NCI-H2196 (cell line): ENCODE measurements around the gene NKTR.
"Not testable (repeated sequence)": the region's sequence is repeated elsewhere in the genome, so short reads cannot be mapped to it uniquely, and the experiment has no call there.

Experiments
- DNase-seq: peaks from one replicate; lab custom pipeline; 2025; ENCODE audit not compliant: unreplicated experiment; lab: John Stamatoyannopoulos, UW

NKTR gene

GRCh38 chr3:42595682-42596081 lies 4.8 kb upstream of the NKTR start:
- DNase-seq = no peak

- DNase-seq = not testable (repeated sequence)
Measured at GRCh38 chr3:42597098-42597497, 3.4 kb upstream of the NKTR start.

- peak; percentile 27 for DNase-seq
Measured at GRCh38 chr3:42600958-42601675, 631 bp downstream of the NKTR start.

- no peak for DNase-seq
Measured at GRCh38 chr3:42601896-42602581, 1.6 kb downstream of the NKTR start.

GRCh38 chr3:42602961-42603360 lies 2.5 kb downstream of the NKTR start:
- DNase-seq = no peak

- DNase-seq = no peak
Measured at GRCh38 chr3:42605546-42606173, 5.2 kb downstream of the NKTR start.

- no peak for DNase-seq
Measured at GRCh38 chr3:42608581-42608980, 8.1 kb downstream of the NKTR start.

GRCh38 chr3:42610976-42611375 lies 10.5 kb downstream of the NKTR start:
- no peak for DNase-seq

GRCh38 chr3:42612217-42612616 lies 11.7 kb downstream of the NKTR start:
- no peak for DNase-seq

- no peak for DNase-seq
Measured at GRCh38 chr3:42612928-42613327, 12.4 kb downstream of the NKTR start.

GRCh38 chr3:42613462-42613861 lies 13.0 kb downstream of the NKTR start:
- DNase-seq = no peak

- no peak for DNase-seq
Measured at GRCh38 chr3:42631620-42632019, 31.1 kb downstream of the NKTR start.

- no peak for DNase-seq
Measured at GRCh38 chr3:42632146-42632545, 31.7 kb downstream of the NKTR start.

GRCh38 chr3:42633544-42633943 lies 33.1 kb downstream of the NKTR start:
- DNase-seq = no peak

- no peak for DNase-seq
Measured at GRCh38 chr3:42635111-42635510, 34.6 kb downstream of the NKTR start.

GRCh38 chr3:42637001-42637400 lies 36.5 kb downstream of the NKTR start:
- DNase-seq = no peak

- DNase-seq = no peak
Measured at GRCh38 chr3:42638339-42638842, 37.9 kb downstream of the NKTR start.

GRCh38 chr3:42639192-42639591 lies 38.7 kb downstream of the NKTR start:
- no peak for DNase-seq

- no peak for DNase-seq
Measured at GRCh38 chr3:42640129-42640528, 39.6 kb downstream of the NKTR start.

GRCh38 chr3:42640771-42641370 lies 40.4 kb downstream of the NKTR start:
- no peak for DNase-seq

GRCh38 chr3:42647821-42648459 lies 47.5 kb downstream of the NKTR start:
- DNase-seq = no peak
